Activated naive CD4-positive, alpha-beta T cell treated with anti-CD3 and anti-CD28 coated beads, Interleukin-2, amount 50 U/mL, for 24 hours (primary cell): ENCODE data around the gene ARHGAP21.

Experiments
- H3K27ac Mint-ChIP-seq: one replicate; pipeline ENCODE4 v1.8.0; 2021; ENCODE audit warnings: mild to moderate bottlenecking, mixed read lengths
- H3K27me3 Mint-ChIP-seq: one replicate; pipeline ENCODE4 v1.8.0; 2021; ENCODE audit warnings: mixed read lengths
- H3K36me3 Mint-ChIP-seq: one replicate; pipeline ENCODE4 v1.8.0; 2021; ENCODE audit warnings: mixed read lengths
- H3K4me1 Mint-ChIP-seq: one replicate; pipeline ENCODE4 v1.8.0; 2021; ENCODE audit warnings: mixed read lengths
- H3K4me3 Mint-ChIP-seq: one replicate; pipeline ENCODE4 v1.8.0; 2021; ENCODE audit warnings: mild to moderate bottlenecking, mixed read lengths
- H3K9me3 Mint-ChIP-seq: one replicate; pipeline ENCODE4 v1.8.0; 2021; ENCODE audit warnings: mixed read lengths

Gene ARHGAP21

GRCh38 chr10:24711465-24711864 lies 12.2 kb downstream of the ARHGAP21 start:
- no peaks in the 10 kb centered on the region for H3K27me3 Mint-ChIP-seq
- no peaks in the 10 kb centered on the region for H3K9me3 Mint-ChIP-seq
- no peaks in the 10 kb centered on the region for H3K4me1 Mint-ChIP-seq
- no peak overlapping the region for H3K4me3 Mint-ChIP-seq
- H3K27ac Mint-ChIP-seq = peak overlapping the region; percentile 70
- H3K36me3 Mint-ChIP-seq = no peaks in the 10 kb centered on the region

- no peak overlapping the region for H3K4me3 Mint-ChIP-seq
- no peak overlapping the region for H3K27ac Mint-ChIP-seq
- H3K36me3 Mint-ChIP-seq = no peaks in the 10 kb centered on the region
Observed at GRCh38 chr10:24708081-24708480, 15.6 kb downstream of the ARHGAP21 start.

GRCh38 chr10:24707445-24707844 lies 16.2 kb downstream of the ARHGAP21 start:
- Mint-ChIP-seq H3K36me3 (no peaks in the 10 kb centered on the region), H3K4me1 (no peaks in the 10 kb centered on the region), H3K4me3 (no peak overlapping the region), H3K27ac (no peak overlapping the region), H3K9me3 (no peaks in the 10 kb centered on the region), H3K27me3 (no peaks in the 10 kb centered on the region)

More at GRCh38 chr10:24708081-24708480, 15.6 kb downstream of the ARHGAP21 start:
- Mint-ChIP-seq H3K9me3 (no peaks in the 10 kb centered on the region), H3K4me1 (no peaks in the 10 kb centered on the region), H3K27me3 (no peaks in the 10 kb centered on the region)

GRCh38 chr10:24706479-24707118 lies 17.1 kb downstream of the ARHGAP21 start:
- Mint-ChIP-seq H3K27ac (no peak overlapping the region), H3K4me3 (no peak overlapping the region), H3K27me3 (no peaks in the 10 kb centered on the region)

GRCh38 chr10:24703700-24704099 lies 20.0 kb downstream of the ARHGAP21 start:
- Mint-ChIP-seq H3K27ac (no peak overlapping the region), H3K4me1 (peaks cover 12% of the 10 kb centered on the region), H3K4me3 (no peak overlapping the region), H3K9me3 (no peaks in the 10 kb centered on the region), H3K36me3 (no peaks in the 10 kb centered on the region), H3K27me3 (no peaks in the 10 kb centered on the region)

More at GRCh38 chr10:24706479-24707118, 17.1 kb downstream of the ARHGAP21 start:
- no peaks in the 10 kb centered on the region for H3K36me3 Mint-ChIP-seq
- no peaks in the 10 kb centered on the region for H3K9me3 Mint-ChIP-seq
- peaks cover 3% of the 10 kb centered on the region for H3K4me1 Mint-ChIP-seq

- Mint-ChIP-seq H3K4me3 (no peak overlapping the region), H3K9me3 (no peaks in the 10 kb centered on the region), H3K27ac (no peak overlapping the region)
Observed at GRCh38 chr10:24701447-24701846, 22.2 kb downstream of the ARHGAP21 start.

GRCh38 chr10:24700948-24701347 lies 22.7 kb downstream of the ARHGAP21 start:
- Mint-ChIP-seq H3K27me3 (no peaks in the 10 kb centered on the region), H3K4me1 (peaks cover 12% of the 10 kb centered on the region), H3K36me3 (no peaks in the 10 kb centered on the region), H3K4me3 (no peak overlapping the region), H3K27ac (no peak overlapping the region), H3K9me3 (no peaks in the 10 kb centered on the region)

More at GRCh38 chr10:24701447-24701846, 22.2 kb downstream of the ARHGAP21 start:
- Mint-ChIP-seq H3K27me3 (no peaks in the 10 kb centered on the region), H3K4me1 (peaks cover 12% of the 10 kb centered on the region), H3K36me3 (no peaks in the 10 kb centered on the region)

GRCh38 chr10:24698270-24698669 lies 25.4 kb downstream of the ARHGAP21 start:
- Mint-ChIP-seq H3K36me3 (no peaks in the 10 kb centered on the region), H3K27ac (no peak overlapping the region), H3K27me3 (no peaks in the 10 kb centered on the region), H3K4me1 (peaks cover 12% of the 10 kb centered on the region), H3K4me3 (no peak overlapping the region), H3K9me3 (no peaks in the 10 kb centered on the region)

- Mint-ChIP-seq H3K36me3 (no peaks in the 10 kb centered on the region), H3K27ac (no peak overlapping the region), H3K4me3 (no peak overlapping the region), H3K4me1 (peaks cover 12% of the 10 kb centered on the region), H3K27me3 (no peaks in the 10 kb centered on the region), H3K9me3 (no peaks in the 10 kb centered on the region)
Observed at GRCh38 chr10:24697080-24697479, 26.6 kb downstream of the ARHGAP21 start.

- Mint-ChIP-seq H3K27me3 (no peaks in the 10 kb centered on the region), H3K4me3 (no peak overlapping the region), H3K4me1 (no peaks in the 10 kb centered on the region), H3K27ac (no peak overlapping the region), H3K36me3 (no peaks in the 10 kb centered on the region), H3K9me3 (no peaks in the 10 kb centered on the region)
Observed at GRCh38 chr10:24695452-24695851, 28.2 kb downstream of the ARHGAP21 start.

- no peak overlapping the region for H3K4me3 Mint-ChIP-seq
- no peaks in the 10 kb centered on the region for H3K27me3 Mint-ChIP-seq
- H3K9me3 Mint-ChIP-seq = no peaks in the 10 kb centered on the region
- no peaks in the 10 kb centered on the region for H3K4me1 Mint-ChIP-seq
- H3K27ac Mint-ChIP-seq = no peak overlapping the region
- no peaks in the 10 kb centered on the region for H3K36me3 Mint-ChIP-seq
Observed at GRCh38 chr10:24694086-24694485, 29.6 kb downstream of the ARHGAP21 start.

GRCh38 chr10:24690961-24691512 lies 32.6 kb downstream of the ARHGAP21 start:
- H3K27me3 Mint-ChIP-seq = no peaks in the 10 kb centered on the region
- no peaks in the 10 kb centered on the region for H3K36me3 Mint-ChIP-seq
- H3K27ac Mint-ChIP-seq = no peak overlapping the region
- peaks cover 7% of the 10 kb centered on the region for H3K4me1 Mint-ChIP-seq
- no peaks in the 10 kb centered on the region for H3K9me3 Mint-ChIP-seq
- H3K4me3 Mint-ChIP-seq = no peak overlapping the region

- H3K4me1 Mint-ChIP-seq = peaks cover 7% of the 10 kb centered on the region
- no peaks in the 10 kb centered on the region for H3K9me3 Mint-ChIP-seq
- no peak overlapping the region for H3K27ac Mint-ChIP-seq
- H3K27me3 Mint-ChIP-seq = no peaks in the 10 kb centered on the region
- no peaks in the 10 kb centered on the region for H3K36me3 Mint-ChIP-seq
- H3K4me3 Mint-ChIP-seq = no peak overlapping the region
Observed at GRCh38 chr10:24685958-24686540, 37.6 kb downstream of the ARHGAP21 start.

GRCh38 chr10:24683554-24683953 lies 40.1 kb downstream of the ARHGAP21 start:
- Mint-ChIP-seq H3K4me3 (no peak overlapping the region), H3K27ac (no peak overlapping the region), H3K9me3 (no peaks in the 10 kb centered on the region), H3K27me3 (no peaks in the 10 kb centered on the region), H3K36me3 (peaks cover 2% of the 10 kb centered on the region), H3K4me1 (peaks cover 7% of the 10 kb centered on the region)

GRCh38 chr10:24681572-24682088 lies 42.1 kb downstream of the ARHGAP21 start:
- H3K4me3 Mint-ChIP-seq = no peak overlapping the region
- H3K9me3 Mint-ChIP-seq = no peaks in the 10 kb centered on the region
- H3K36me3 Mint-ChIP-seq = peaks cover 2% of the 10 kb centered on the region
- no peaks in the 10 kb centered on the region for H3K27me3 Mint-ChIP-seq
- H3K27ac Mint-ChIP-seq = no peak overlapping the region
- no peaks in the 10 kb centered on the region for H3K4me1 Mint-ChIP-seq
